Tibial nerve (tissue), 4 donors: Measurements from ENCODE around the gene TK2. TPM values are rescaled to one million over a fixed set of nuclear protein-coding genes. Genes with fewer than 3 reads are reported as not detected.

Experiments
- DNase-seq, 2 donors: peaks; one replicate each; pipeline ENCODE4 v3.0.0-alpha.2; 2019; ENCODE audit warnings: low spot score in 2 of 2
- H3K27ac ChIP-seq, 4 donors: fragments of 200-600 bp; sonication (generic) in 3 of 4; one replicate each; pipeline ENCODE4 v1.5.1; 2017 to 2019; ENCODE audit warnings: mild to moderate bottlenecking in 1 of 4
- H3K27me3 ChIP-seq, 2 donors: fragments of 200-600 bp; sonication (generic) in 1 of 2; one replicate each; pipeline versions ENCODE4 v1.5.1 to v1.6.0; 2017 to 2019
- H3K36me3 ChIP-seq, 3 donors: fragments of 200-600 bp; sonication (generic); one replicate each; pipeline ENCODE4 v1.5.1; 2018 to 2019
- H3K4me1 ChIP-seq, 4 donors: fragments of 200-600 bp; sonication (generic) in 3 of 4; one replicate each; pipeline ENCODE4 v1.5.1; 2017 to 2019
- H3K4me3 ChIP-seq, 4 donors: fragments of 200-600 bp; sonication (generic) in 3 of 4; one replicate each; pipeline ENCODE4 v1.5.1; 2017 to 2019; ENCODE audit warnings: mild to moderate bottlenecking in 1 of 4, moderate library complexity in 1 of 4
- H3K9me3 ChIP-seq, 4 donors: fragments of 200-600 bp; sonication (generic) in 3 of 4; one replicate each; pipeline ENCODE4 v1.5.1; 2017 to 2019
- CTCF ChIP-seq, 5 experiments: fragments of 200-600 bp in 3 of 5; fragments of 450-650 bp in 2 of 5; sonication (generic) in 3 of 5; IDR thresholded peaks; one replicate each; pipeline ENCODE4 v1.5.1; 2016 to 2019; ENCODE audit warnings: antibody characterized with exemption in 5 of 5, mild to moderate bottlenecking in 3 of 5, moderate library complexity in 2 of 5
- EP300 ChIP-seq, 2 donors: sonication (generic); formaldehyde crosslinking; IDR thresholded peaks; one replicate each; pipeline ENCODE4 v1.6.1; 2017; ENCODE audit warnings: antibody characterized with exemption in 2 of 2, mild to moderate bottlenecking in 1 of 2
- POLR2A ChIP-seq, 2 donors: fragments of 450-650 bp; IDR thresholded peaks; one replicate each; pipeline ENCODE4 v1.6.1; 2017; ENCODE audit warnings: antibody characterized with exemption in 2 of 2, mild to moderate bottlenecking in 2 of 2, moderate library complexity in 2 of 2
- WGBS, 2 donors: methylation state at CpG; one replicate each; pipeline ENCODE4 v1.1.5; 2018; 5-methylcytosine and 5-hydroxymethylcytosine counted together
- total RNA-seq, 4 donors: library from RNA; depleted of rRNA; stranded (reverse); fragments of >200 nt; gene quantifications; one replicate each; pipeline ENCODE4 v1.1.0, GENCODE V29; 2016

The TK2 gene
- total RNA-seq, 4 donors from 2014 or later: 42.3 to 81.8 (median 64.7) TPM

- no peaks in the 10 kb centered on the region for H3K9me3 ChIP-seq
- peaks cover 0 to 54% (median 5%) of the 10 kb centered on the region in 3 donors for H3K36me3 ChIP-seq
- H3K27ac ChIP-seq: peak overlapping the region in 3 of 4 donors; percentile 63 to 99 (median 75)
- no peak overlapping the region for H3K4me3 ChIP-seq
- H3K27me3 ChIP-seq: no peaks in the 10 kb centered on the region
- TF ChIP-seq CTCF (IDR thresholded peaks at IDR 0.05): no peak
- no peak for TF ChIP-seq POLR2A (IDR thresholded peaks at IDR 0.05)
- TF ChIP-seq EP300 (IDR thresholded peaks at IDR 0.05): peak in 1 of 2 donors; percentile 65
- WGBS, 2 donors: 69 to 77% methylated on average over 6 of the region's 6 CpGs
- DNase-seq: no peak
- H3K4me1 ChIP-seq: peaks cover 0 to 51% (median 37%) of the 10 kb centered on the region in 4 donors
Measured at GRCh38 chr16:66524601-66525164, 25.2 kb downstream of the TK2 start.

- Histone ChIP-seq H3K27ac (peak overlapping the region in 3 of 4 donors; percentile 63 to 99 (median 75)), H3K36me3 (peaks cover 0 to 46% (median 5%) of the 10 kb centered on the region in 3 donors), H3K4me3 (no peak overlapping the region), H3K27me3 (no peaks in the 10 kb centered on the region), H3K9me3 (no peaks in the 10 kb centered on the region), H3K4me1 (peaks cover 0 to 55% (median 42%) of the 10 kb centered on the region in 4 donors)
- TF ChIP-seq CTCF (IDR thresholded peaks at IDR 0.05) (no peak), EP300 (IDR thresholded peaks at IDR 0.05) (peak in 1 of 2 donors; percentile 59)
- DNase-seq: no peak
- WGBS, 2 donors: 67 to 72% methylated on average over 9 of the region's 9 CpGs
Measured at GRCh38 chr16:66523861-66524354, 26.0 kb downstream of the TK2 start.

GRCh38 chr16:66522816-66523590 lies 26.9 kb downstream of the TK2 start:
- Histone ChIP-seq H3K4me3 (no peak overlapping the region), H3K4me1 (peaks cover 0 to 64% (median 50%) of the 10 kb centered on the region in 4 donors), H3K27ac (peak overlapping the region; percentile 13 to 99 (median 69)), H3K36me3 (peaks cover 0 to 37% (median under 1%) of the 10 kb centered on the region in 3 donors), H3K9me3 (no peaks in the 10 kb centered on the region), H3K27me3 (no peaks in the 10 kb centered on the region)
- no peak for TF ChIP-seq CTCF (IDR thresholded peaks at IDR 0.05)
- TF ChIP-seq POLR2A (IDR thresholded peaks at IDR 0.05): no peak
- TF ChIP-seq EP300 (IDR thresholded peaks at IDR 0.05): no peak
- WGBS, 2 donors: 75 to 80% methylated on average over 10 to 11 of the region's 11 CpGs
- DNase-seq: no peak

- no peak for DNase-seq
- TF ChIP-seq CTCF (IDR thresholded peaks at IDR 0.05) (no peak), POLR2A (IDR thresholded peaks at IDR 0.05) (no peak), EP300 (IDR thresholded peaks at IDR 0.05) (no peak)
- H3K27ac ChIP-seq: peak overlapping the region in 3 of 4 donors; percentile 63 to 99 (median 75)
- peaks cover 0 to 29% (median 0%) of the 10 kb centered on the region in 3 donors for H3K36me3 ChIP-seq
- no peaks in the 10 kb centered on the region for H3K27me3 ChIP-seq
- WGBS, 2 donors: 82 to 84% methylated on average over 17 of the region's 17 CpGs
- no peak overlapping the region for H3K4me3 ChIP-seq
- no peaks in the 10 kb centered on the region for H3K9me3 ChIP-seq
- peaks cover 8 to 72% (median 58%) of the 10 kb centered on the region in 4 donors for H3K4me1 ChIP-seq
Measured at GRCh38 chr16:66521951-66522771, 27.8 kb downstream of the TK2 start.
